OCI-LY7 (cell line): ENCODE results near the gene PRLHR.

Source experiments
- EZH2phosphoT487 ChIP-seq: fragments of 200-600 bp; sonication (generic); IDR thresholded peaks from 2 replicates; pipeline ENCODE4 v1.6.1; 2018; ENCODE audit warnings: low read depth, borderline replicate concordance, mild to moderate bottlenecking, mixed run types, antibody characterized with exemption, low read length, moderate library complexity, mixed read lengths
- TF ChIP-seq, protein P1 (sequence below): fragments of 200-600 bp; sonication (generic); conservative IDR thresholded peaks from 2 replicates; pipeline ENCODE4 v1.5.1; 2014; ENCODE audit warnings: mild to moderate bottlenecking, antibody characterized with exemption, low read length, moderate library complexity, mixed read lengths

GRCh38 chr10:118565301-118566075 is 30.0 kb downstream of the PRLHR start:
- TF ChIP-seq, protein P1, sequence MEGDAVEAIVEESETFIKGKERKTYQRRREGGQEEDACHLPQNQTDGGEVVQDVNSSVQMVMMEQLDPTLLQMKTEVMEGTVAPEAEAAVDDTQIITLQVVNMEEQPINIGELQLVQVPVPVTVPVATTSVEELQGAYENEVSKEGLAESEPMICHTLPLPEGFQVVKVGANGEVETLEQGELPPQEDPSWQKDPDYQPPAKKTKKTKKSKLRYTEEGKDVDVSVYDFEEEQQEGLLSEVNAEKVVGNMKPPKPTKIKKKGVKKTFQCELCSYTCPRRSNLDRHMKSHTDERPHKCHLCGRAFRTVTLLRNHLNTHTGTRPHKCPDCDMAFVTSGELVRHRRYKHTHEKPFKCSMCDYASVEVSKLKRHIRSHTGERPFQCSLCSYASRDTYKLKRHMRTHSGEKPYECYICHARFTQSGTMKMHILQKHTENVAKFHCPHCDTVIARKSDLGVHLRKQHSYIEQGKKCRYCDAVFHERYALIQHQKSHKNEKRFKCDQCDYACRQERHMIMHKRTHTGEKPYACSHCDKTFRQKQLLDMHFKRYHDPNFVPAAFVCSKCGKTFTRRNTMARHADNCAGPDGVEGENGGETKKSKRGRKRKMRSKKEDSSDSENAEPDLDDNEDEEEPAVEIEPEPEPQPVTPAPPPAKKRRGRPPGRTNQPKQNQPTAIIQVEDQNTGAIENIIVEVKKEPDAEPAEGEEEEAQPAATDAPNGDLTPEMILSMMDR = no peak
- no peak for TF ChIP-seq EZH2phosphoT487
